ENCODE measurements around the gene FIBCD1.

The FIBCD1 gene

GRCh38 chr9:130893341-130894101 lies 45.5 kb downstream of the FIBCD1 start:
- no peak for DNase-seq

DNA sequence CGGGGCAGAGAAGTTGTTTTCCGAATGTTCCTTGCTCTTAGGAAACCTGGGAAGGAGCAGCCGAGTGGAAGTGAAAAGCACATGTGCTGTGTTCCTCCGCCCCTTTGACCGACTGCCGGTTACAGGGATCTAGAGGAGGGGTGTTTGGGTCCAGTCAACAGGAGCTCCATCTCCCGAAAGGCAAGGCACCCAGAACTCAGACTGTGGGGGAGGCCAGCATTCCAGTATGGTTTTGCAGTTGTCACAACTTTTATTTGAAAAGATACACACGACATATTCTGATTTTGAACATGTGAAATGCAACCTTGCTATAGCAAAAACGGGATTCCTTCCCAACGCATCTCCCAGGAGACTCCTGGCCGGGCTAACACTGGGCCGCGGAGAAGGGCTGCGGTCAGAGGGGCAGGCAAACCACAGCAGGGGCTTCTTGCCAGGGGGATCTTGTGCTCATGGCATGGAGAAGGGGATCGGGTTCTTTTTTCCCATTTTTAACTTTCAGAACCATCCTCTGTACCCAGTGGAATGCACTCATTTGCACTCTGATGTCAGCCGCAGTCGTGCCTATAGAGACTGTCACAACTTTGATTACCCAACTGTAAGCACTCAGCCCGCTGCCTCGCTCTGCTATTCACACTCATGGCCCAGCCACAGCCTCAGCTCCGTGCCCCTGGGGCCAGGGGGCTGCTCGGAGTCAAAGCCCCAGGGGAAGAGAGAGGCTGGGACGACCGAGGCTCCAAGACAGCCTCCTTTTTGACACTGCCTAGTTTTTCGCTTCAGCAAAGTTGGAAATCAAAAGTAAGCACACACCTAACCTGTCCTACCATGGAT lies 46.4 kb downstream of the FIBCD1 start:
- DNase-seq: no peak

- DNase-seq: no peak
Measured at GRCh38 chr9:130891688-130892476, 47.2 kb downstream of the FIBCD1 start.

GRCh38 chr9:130890870-130891687 lies 48.0 kb downstream of the FIBCD1 start:
- DNase-seq: no peak

- DNase-seq: no peak
Measured at GRCh38 chr9:130890124-130890523, 48.9 kb downstream of the FIBCD1 start.

DNA sequence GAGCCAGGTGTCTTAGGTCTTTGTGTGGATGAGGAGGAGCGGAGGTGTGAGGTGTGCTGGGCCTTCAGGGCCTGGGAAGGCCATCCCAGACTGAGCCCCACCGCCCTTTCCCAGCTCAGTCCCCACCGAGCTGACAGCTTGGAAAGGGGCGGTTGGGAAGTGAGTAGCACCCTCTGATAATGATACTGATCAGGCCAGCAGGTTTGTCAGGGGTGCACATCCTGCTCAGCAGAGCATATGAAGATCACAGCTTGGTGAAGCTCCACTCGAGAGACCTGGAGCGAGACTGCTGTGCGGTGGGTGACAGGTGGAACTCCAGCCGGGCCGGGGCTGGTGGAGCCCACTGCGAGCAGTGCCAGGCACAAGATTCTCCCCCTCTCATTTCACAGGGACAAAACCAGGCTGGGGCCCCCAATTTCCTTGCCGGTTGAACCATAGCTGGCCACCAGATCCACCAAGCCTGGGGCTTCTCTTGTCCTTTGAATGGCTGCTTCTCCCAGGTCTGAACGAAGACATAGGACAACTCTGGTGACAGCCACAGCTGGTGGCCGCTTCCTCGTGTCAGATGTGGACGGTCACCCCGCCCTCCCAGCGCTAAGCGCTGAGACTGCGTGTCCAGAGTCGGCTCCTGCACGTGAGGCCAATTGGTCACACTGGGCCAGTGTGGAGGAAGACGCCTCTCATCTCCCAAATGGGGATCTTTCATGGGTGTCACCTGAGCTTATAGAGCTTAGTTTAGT lies 50.7 kb downstream of the FIBCD1 start:
- DNase-seq: no peak

- no peak for DNase-seq
Measured at GRCh38 chr9:130887494-130888144, 51.4 kb downstream of the FIBCD1 start.

- DNase-seq: no peak
Measured at GRCh38 chr9:130886981-130887380, 52.1 kb downstream of the FIBCD1 start.

- no peak for DNase-seq
Measured at GRCh38 chr9:130885484-130886375, 53.3 kb downstream of the FIBCD1 start.

DNA sequence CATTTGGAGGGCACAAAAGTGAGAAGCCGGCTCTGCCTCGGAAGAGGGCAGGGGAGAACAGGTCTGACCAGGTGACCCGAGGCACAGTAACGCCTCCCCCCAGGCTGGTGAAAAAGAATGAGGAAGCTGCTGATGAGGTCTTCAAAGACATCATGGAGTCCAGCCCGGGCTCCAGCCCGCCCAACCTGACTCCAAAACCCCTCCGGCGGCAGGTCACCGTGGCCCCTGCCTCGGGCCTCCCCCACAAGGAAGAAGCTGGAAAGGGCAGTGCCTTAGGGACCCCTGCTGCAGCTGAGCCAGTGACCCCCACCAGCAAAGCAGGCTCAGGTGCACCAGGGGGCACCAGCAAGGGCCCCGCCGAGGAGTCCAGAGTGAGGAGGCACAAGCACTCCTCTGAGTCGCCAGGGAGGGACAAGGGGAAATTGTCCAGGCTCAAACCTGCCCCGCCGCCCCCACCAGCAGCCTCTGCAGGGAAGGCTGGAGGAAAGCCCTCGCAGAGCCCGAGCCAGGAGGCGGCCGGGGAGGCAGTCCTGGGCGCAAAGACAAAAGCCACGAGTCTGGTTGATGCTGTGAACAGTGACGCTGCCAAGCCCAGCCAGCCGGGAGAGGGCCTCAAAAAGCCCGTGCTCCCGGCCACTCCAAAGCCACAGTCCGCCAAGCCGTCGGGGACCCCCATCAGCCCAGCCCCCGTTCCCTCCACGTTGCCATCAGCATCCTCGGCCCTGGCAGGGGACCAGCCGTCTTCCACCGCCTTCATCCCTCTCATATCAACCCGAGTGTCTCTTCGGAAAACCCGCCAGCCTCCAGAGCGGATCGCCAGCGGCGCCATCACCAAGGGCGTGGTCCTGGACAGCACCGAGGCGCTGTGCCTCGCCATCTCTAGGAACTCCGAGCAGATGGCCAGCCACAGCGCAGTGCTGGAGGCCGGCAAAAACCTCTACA lies 54.2 kb downstream of the FIBCD1 start:
- no peak for DNase-seq

DNA sequence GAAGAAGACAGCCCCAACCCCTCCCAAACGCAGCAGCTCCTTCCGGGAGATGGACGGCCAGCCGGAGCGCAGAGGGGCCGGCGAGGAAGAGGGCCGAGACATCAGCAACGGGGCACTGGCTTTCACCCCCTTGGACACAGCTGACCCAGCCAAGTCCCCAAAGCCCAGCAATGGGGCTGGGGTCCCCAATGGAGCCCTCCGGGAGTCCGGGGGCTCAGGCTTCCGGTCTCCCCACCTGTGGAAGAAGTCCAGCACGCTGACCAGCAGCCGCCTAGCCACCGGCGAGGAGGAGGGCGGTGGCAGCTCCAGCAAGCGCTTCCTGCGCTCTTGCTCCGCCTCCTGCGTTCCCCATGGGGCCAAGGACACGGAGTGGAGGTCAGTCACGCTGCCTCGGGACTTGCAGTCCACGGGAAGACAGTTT lies 54.9 kb downstream of the FIBCD1 start:
- DNase-seq: no peak

DNA sequence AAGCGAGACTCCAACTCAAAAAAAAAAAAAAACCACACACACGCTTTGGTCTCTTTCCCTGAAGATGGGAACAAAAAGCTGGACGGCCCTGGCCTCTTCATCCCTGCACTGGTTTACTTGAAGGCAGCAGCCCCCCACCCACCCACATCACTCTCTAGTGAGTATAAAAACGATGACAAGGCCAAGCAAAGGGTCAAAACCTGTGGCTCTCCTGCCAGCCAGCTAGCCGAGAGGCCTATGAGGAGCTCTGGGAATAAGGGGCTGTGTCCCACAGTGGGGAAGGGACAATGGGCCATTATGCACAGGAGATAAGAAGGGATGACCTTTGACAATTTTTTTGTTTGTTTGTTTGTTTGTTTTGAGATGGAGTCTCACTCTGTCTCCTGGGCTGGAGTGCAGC lies 55.6 kb downstream of the FIBCD1 start:
- DNase-seq: no peak

GRCh38 chr9:130882696-130883225 lies 56.3 kb downstream of the FIBCD1 start:
- no peak for DNase-seq

GRCh38 chr9:130881516-130881915 lies 57.5 kb downstream of the FIBCD1 start:
- no peak for DNase-seq

DNA sequence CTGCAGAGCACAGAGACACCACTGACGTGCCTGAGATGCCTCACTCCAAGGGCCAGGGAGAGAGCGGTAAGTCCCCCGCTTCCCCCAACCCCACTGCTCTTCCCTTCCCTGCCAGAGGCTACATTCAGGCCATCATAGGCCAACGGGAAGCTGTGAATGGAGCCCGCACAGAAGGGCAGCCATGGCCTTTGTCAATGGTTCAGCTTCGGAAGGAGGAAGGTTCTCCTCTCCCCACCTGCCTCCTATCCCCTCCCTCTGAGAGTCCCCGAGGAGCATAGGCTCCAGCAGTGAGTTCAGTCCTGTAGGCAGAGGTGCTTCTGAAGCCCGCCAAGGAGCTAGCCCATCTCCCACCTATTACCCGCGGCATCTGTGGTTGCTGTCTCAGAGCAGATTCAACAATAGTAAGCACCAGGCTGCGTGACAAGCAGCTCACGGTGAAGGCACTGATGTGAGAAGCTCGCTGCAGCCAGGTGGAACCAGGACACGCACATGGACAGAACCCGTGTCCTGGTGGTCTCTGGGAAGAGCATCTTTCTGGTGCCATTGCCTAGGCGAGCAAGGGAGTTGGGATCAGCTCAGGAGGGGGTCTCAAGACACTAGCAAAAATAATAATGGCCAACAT lies 58.3 kb downstream of the FIBCD1 start:
- DNase-seq: no peak

GRCh38 chr9:130879863-130880411 lies 59.1 kb downstream of the FIBCD1 start:
- DNase-seq: no peak

- no peak for DNase-seq
Measured at GRCh38 chr9:130878295-130878694, 60.8 kb downstream of the FIBCD1 start.

GRCh38 chr9:130877300-130877699 lies 61.7 kb downstream of the FIBCD1 start:
- no peak for DNase-seq
